Measurements from ENCODE around the gene AGBL4. TPM values are rescaled to one million over a fixed set of nuclear protein-coding genes. Genes with fewer than 3 reads are reported as not detected.

Gene AGBL4
- total and polyA plus RNA-seq, 2 of the 4 experiments (the other 2 are of a cell fraction): not detected

DNA sequence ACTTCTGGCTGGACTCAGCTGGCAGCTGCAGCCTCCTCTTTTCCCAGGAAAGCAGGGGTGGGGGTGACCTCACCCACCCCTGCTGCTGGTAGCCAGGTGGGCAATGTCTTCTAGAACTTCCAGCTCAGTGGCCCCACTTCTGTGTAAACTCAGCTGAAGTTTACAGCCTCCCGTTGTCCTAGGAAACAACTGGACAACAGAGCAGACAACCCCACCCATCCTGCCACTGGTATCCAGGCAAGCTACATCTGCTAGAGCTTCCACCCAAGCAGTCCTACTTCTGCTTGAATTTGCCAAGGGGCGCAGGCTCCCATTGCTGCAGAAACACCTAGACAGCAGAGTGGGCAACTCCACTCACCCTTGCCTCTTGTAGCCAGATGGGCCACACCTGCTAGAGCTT lies 937.4 kb downstream of the AGBL4 start:
- H3K9me1 ChIP-seq (ENCODE audit: insufficient read depth, low read length): no peaks in the 10 kb centered on the region
- in situ Hi-C loops (cut with MboI; ENCODE audit: low sequenced_read_pairs) (no loop called here), intact Hi-C loops (cut with micrococcal nuclease) (no loop called here), dilution Hi-C loops (cut with HindIII; ENCODE audit: low sequenced_read_pairs, unreplicated experiment) (no loop called here)
- H3K14ac ChIP-seq (replicated peaks; ENCODE audit: low read depth, low read length): no peak overlapping the region
- H2AFZ ChIP-seq (replicated peaks; ENCODE audit: low read length, poor library complexity): peak overlapping the region; percentile 32
- no peak overlapping the region for H2AK5ac ChIP-seq (ENCODE audit: low read depth, low read length)
- no peak overlapping the region for H3K4me3 ChIP-seq (ENCODE audit: insufficient read depth, low read depth, low read length)
- H3K4me2 ChIP-seq (ENCODE audit: low read depth, low read length): no peak overlapping the region
- no peak overlapping the region for H2BK120ac ChIP-seq (ENCODE audit: low read depth, low read length)
- no peak for TF ChIP-seq BHLHE40 (IDR thresholded peaks at IDR 0.05; ENCODE audit: low read depth, low read length)
- H2BK5ac ChIP-seq (ENCODE audit: low read depth, low read length, poor library complexity, severe bottlenecking): no peak overlapping the region
- H4K91ac ChIP-seq (ENCODE audit: insufficient read depth, low read depth, low read length): no peak overlapping the region
- no TSS peak for BruUV-seq (replicated peaks)
- H2AK9ac ChIP-seq (replicated peaks; ENCODE audit: low read depth, low read length, poor library complexity): no peak overlapping the region
- ChIA-PET CTCF (no interaction called here), POLR2A (ENCODE audit: unreplicated experiment) (no interaction called here)
- 50% methylated on average over 2 of the region's 2 CpGs; no CpG with 5 or more reads in 1 of the 2 experiments for WGBS, 2 experiments (ENCODE audit: extremely low coverage in 2 of 2, insufficient read length in 1 of 2)
- no peak overlapping the region for H3K9ac ChIP-seq (ENCODE audit: low read depth, low read length)
- DNase-seq (no peak), ATAC-seq (ENCODE audit: low read depth) (no peak)
- H4K5ac ChIP-seq (ENCODE audit: low read depth, low read length): no peak overlapping the region
- no peak overlapping the region for H2BK15ac ChIP-seq (ENCODE audit: low read depth, low read length)
- H2BK20ac ChIP-seq (ENCODE audit: low read depth, low read length): no peak overlapping the region
- no peaks in the 10 kb centered on the region for H4K20me1 ChIP-seq (ENCODE audit: insufficient read depth, low read length)
- H3K18ac ChIP-seq (ENCODE audit: low read depth, low read length): no peak overlapping the region
- H3K27ac ChIP-seq (ENCODE audit: insufficient read depth, low read length): no peak overlapping the region
- no peak overlapping the region for H3K23ac ChIP-seq (ENCODE audit: low read depth, low read length)
- H3K4ac ChIP-seq (ENCODE audit: low read depth, low read length): no peak overlapping the region
- H3K79me1 ChIP-seq (ENCODE audit: low read depth in 1 of 2, low read length in 2 of 2): no peaks in the 10 kb centered on the region
- H3K36me3 ChIP-seq (ENCODE audit: control insufficient read depth, insufficient read depth, low read length): no peaks in the 10 kb centered on the region
- no peaks in the 10 kb centered on the region for H3K27me3 ChIP-seq (ENCODE audit: control insufficient read depth, insufficient read depth, low read length)
- H3K9me3 ChIP-seq (ENCODE audit: control insufficient read depth, insufficient read depth, low read length): peaks cover 17% of the 10 kb centered on the region; the same call in 1 of the 2 replicates
- H3K4me1 ChIP-seq (ENCODE audit: control insufficient read depth, insufficient read depth, low read length): no peaks in the 10 kb centered on the region
- no peak overlapping the region for H3K56ac ChIP-seq (ENCODE audit: extremely low read depth, insufficient read depth, low read length)
- no peak overlapping the region for H4K8ac ChIP-seq (ENCODE audit: low read depth in 2 of 2, low read length in 2 of 2)
